Activated gamma-delta T cell treated with anti-CD3 and anti-CD28 coated beads, Interleukin-2, amount 50 U/mL, for 16 hours (primary cell): ENCODE results near the gene SMAP2.

ENCODE experiments used
- DNase-seq: peaks from one replicate; pipeline ENCODE4 v3.0.0-alpha.2; 2020; ENCODE audit warnings: low read depth

SMAP2 gene

DNA sequence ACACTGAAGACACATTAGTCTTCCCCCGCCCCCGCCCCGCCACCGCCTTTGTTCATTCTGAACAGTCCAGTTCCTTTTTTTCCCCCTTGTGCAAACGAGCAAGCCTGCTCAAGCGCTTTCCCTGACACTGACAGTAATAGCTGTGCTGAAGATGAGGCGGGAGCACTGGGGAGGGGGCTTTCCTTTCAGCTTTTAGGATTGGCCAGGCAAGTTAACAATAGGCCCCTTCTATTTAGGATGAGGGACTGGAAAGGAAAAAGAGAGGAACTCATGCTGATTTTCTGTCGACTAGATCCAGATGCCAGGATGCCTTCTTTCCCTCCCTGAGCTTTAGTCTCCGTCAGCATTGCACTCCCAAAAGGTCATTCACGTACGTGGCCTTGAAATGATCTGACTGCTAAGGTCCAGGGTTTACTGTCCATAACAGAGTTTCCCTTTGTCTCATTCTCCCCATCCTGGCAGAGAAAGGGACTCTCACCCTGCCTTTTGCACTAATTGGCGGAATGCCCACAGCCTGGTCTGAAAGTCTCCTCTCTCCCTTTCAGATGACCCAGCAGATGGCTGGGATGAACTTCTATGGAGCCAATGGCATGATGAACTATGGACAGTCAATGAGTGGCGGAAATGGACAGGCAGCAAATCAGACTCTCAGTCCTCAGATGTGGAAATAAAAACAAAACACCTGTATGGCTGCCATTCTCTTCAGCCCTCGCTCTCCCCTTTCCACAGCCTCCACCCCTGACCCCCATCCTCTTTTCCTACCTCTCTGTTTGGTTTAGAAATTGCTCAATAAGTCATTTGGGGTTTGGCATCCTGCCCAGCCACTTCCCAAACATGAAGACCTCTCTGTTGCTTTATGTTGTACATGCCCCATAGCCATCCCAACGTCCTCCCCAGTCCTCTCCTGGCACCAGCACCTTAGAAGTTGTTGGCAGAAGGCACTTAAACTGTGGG is 48.2 kb downstream of the SMAP2 start:
- no peak for DNase-seq

GRCh38 chr1:40422630-40423263 is 49.2 kb downstream of the SMAP2 start:
- no peak for DNase-seq

DNA sequence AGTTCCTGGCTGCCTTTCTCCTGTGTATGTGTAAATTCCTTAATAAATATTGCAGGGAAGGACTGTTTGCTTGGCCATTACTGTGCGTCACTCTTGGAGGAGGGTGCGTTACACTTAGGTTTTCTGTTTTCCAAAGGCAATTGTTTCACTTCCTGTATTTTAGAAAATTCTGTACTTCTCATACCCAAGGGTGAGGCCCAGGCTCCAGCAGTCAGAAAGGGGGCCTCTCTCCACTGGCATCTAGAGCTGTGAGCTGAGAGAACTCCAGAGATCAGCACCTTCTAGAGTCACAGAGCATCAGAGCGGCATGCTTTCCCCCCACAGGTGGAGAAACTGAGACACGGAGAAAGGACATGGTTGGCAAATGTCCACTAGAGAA is 49.7 kb downstream of the SMAP2 start:
- DNase-seq: no peak

GRCh38 chr1:40423951-40424618 is 50.6 kb downstream of the SMAP2 start:
- no peak for DNase-seq

DNA sequence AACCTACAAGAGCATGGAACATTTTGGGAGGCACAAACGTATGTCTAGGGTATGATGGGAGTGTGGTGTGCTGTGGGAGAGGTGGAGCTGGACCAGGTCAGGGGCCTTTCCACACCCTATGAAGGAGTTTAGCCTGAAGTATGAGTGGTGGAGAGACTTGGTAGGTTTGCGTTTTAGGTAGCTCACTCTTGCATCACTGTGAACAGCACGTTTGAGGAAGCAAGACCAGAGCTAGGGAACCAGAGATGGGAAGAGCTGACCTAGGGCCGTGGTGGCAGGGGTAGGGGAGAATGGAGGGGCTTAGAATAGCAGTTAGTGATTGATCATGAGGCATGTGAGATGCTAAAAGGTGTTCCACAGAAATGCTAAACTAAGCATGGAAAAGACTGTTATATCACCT is 51.7 kb downstream of the SMAP2 start:
- no peak for DNase-seq

DNA sequence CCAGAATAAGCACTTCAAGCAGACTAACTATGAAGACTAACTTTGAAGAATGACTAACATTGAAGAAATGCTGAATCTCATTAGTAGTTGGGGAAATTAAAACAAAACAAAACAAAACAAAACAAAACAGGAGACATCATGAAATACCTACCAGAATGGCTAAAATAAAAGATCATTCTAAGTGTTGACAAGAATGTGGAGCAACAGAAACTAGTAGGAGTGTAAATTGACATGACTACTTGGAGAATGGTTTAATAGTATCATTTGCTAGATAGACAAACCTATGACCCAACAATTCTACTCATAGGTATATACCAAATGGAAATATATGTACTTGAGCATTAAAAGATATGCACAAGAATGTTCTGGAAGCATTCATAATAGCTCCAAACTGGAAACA is 57.9 kb downstream of the SMAP2 start:
- DNase-seq: no peak

DNA sequence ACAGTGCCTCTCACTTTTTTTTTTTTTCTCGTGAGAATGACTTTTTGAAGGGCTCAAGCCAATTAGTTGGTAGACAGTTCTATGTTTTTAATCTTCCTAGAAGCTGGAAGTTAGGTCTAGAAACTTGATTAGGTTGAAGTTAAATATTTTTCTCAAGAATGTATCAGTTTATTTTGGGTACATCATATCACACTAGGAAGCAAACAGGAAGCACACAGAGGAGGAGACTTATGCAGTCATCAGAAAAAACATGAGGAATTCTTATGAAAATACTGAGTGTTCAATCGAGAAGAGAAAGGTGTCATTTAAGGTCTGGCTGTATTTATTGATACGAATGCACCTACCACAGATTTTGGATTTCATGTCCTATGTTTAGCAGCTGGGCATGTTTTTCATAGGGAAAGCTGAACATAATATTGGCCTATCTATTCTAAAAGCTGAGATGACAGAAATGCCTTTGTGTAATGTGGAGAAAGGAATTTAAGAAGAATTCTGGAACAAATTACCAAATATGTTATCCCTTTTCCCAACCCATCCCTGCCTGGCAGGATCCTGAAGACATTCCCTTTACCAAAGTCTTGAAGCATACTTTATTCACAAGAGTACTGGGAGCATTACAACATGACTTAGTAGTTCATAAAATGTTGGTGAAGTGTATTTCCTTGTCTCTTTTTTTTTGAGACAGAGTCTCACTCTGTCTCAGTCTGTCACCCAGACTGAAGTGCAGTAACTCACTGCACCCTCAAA is 59.3 kb downstream of the SMAP2 start:
- DNase-seq: no peak

DNA sequence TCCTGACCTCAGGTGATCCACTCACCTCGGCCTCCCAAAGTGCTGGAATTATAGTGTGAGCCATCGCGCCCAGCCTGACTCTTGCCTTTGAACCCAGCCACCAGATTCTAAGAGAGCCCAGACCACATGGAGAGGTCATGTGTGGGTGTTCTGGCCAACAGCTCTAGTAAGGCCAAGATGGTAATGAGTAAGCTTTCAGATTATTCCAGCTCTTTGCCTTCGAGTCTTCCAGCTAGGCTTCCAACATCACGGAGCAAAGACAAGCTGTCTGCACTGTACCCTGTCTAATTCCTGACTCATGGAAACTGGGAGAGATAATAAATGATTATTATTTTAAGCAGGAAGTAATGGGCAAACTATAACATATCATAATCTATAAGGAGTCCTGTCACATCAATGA is 61.9 kb downstream of the SMAP2 start:
- DNase-seq: no peak

DNA sequence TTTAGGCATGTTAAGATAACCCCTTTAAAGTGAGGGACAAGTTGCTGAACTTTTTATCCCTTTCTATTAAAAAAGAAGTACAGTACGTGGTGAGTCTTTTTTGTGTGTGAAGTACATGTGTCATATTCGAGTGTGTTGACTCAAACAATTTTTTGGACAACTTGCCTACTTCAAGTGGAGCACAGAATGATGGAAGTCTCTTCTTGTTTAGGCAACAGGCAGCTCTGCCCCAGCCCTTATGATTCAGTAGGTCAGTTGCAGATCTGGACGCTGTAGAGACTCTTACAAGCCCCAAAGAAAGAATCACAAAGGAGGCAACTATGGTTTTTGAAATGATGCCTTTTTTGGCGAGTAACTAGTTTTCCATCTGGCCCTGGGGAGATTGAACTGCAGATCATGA is 62.3 kb downstream of the SMAP2 start:
- no peak for DNase-seq

- peak; percentile 5 for DNase-seq
Observed at GRCh38 chr1:40438391-40439015, 65.0 kb downstream of the SMAP2 start.

GRCh38 chr1:40439247-40439646 is 65.7 kb downstream of the SMAP2 start:
- DNase-seq: no peak

DNA sequence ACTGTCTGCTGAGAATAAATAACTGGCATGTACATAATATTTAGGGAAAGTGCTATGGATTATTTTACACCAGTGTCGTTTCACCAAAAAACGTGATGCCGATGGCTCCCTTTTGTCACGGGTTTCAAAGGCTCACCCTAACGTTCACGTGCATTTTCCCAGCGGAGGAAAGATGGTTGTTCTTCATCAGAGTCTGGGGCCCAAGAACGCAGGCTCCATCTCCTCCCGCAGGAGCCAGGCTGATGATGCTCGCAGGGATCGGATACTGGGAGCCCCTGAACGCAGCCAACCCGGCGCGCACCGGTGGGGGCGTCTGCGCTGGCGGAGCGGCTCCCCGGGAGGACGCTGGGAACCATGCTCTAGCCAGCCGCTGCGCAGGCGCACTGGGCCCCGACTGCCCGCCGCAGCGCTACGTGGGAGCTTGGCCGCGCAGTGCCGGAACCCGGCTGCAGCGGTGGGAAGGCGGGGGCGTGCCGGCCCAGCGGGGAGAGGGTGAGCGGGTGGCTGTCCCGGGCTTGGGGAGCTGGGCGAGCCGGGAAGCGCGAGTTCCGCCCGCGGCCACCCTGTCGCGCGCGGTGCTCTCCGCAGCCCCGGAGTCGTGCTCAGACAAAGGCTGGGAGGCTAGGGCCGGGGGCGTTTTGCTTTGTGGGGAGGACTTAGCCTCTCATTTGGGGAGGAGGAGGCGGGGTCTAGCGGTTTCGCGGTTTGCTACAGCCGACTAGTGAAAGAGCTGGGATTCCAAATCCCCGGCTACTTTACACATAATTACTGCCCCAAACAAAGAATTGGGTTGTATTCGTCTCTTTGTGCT is 76.4 kb downstream of the SMAP2 start, which contains the start of gene ZFP69B:
Gene ZFP69B, plus strand, starts transcription at position 793 of the 811 bp plus-strand sequence. CDS start 486 bp downstream, outside the sequence.
- DNase-seq: peak; percentile 81

DNA sequence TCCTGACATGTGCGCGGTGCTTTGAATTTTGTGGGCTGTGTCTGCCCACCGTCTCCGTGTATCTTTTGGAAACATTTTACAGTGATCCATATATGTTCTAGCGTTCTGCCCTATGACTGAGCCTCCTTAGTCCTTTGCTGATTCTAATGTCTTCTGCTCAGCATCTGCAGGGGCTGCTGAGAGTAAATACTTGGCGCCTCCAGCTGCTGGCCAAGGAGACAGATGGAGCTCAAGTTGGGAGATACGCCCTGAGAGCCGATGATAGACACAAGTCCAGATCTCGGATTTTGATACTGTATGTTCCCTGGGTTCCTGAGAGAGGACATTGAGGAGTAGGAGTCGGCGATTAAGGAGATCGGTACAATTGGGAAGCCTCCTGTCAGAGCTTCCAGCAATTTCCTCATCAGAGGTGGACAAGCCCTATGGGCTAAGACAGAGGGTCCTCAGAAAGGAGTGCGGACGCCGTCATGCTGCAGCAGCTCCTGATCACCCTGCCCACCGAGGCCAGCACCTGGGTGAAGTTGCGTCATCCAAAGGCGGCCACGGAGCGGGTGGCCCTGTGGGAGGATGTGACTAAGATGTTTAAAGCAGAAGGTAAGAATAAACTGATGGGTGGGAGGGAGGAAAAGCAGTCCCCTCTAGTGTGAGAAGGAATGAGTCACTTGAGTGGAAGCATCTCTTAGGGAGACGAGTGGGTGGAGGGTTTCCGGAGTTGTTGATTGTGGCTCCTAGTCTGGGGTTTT is 77.1 kb downstream of the SMAP2 start:
- DNase-seq: peak; percentile 81

GRCh38 chr1:40451238-40451585 is 77.7 kb downstream of the SMAP2 start:
- DNase-seq: no peak

- DNase-seq: no peak
Observed at GRCh38 chr1:40454873-40455272, 81.3 kb downstream of the SMAP2 start.

DNA sequence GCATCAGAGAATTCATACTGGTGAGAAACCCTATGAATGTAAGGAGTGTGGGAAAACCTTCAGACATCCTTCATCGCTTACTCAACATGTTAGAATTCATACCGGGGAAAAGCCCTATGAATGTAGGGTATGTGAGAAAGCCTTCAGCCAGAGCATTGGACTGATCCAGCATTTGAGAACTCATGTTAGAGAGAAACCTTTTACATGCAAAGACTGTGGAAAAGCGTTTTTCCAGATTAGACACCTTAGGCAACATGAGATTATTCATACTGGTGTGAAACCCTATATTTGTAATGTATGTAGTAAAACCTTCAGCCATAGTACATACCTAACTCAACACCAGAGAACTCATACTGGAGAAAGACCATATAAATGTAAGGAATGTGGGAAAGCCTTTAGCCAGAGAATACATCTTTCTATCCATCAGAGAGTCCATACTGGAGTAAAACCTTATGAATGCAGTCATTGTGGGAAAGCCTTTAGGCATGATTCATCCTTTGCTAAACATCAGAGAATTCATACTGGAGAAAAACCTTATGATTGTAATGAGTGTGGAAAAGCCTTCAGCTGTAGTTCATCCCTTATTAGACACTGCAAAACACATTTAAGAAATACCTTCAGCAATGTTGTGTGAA is 89.5 kb downstream of the SMAP2 start:
- DNase-seq: no peak

- no peak for DNase-seq
Observed at GRCh38 chr1:40469327-40469726, 95.8 kb downstream of the SMAP2 start.
